HG03139 (cell line): Measurements from ENCODE around the gene STX1A.
"Not testable (repeated sequence)": the region's sequence is repeated elsewhere in the genome, so short reads cannot be mapped to it uniquely, and the experiment has no call there.

Source experiments
- ATAC-seq: cut with Tn5 transposase; IDR thresholded peaks from one replicate; pipeline ENCODE4 v1.9.1; 2021; ENCODE audit not compliant: unreplicated experiment

Gene STX1A

DNA sequence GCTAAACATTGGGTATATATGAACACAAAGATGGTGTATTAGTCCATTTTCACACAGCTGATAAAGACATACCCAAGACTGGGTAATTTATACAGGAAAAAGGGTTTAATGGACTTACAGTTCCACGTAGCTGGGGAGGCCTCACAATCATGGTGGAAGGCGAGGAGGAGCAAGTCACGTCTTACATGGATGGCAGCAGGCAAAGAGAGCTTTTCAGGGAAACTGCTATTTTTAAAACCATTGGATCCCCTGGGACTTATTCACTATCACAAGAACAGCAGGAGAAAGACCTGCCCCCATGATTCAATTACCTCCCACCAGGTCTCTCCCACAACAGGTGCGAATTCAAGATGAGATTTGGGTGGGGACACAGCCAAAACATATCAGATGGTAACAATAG, 64.2 kb downstream of the STX1A start:
- ATAC-seq, result not testable (repeated sequence)

GRCh38 chr7:73652541-73652949, 66.9 kb downstream of the STX1A start:
- no peak for ATAC-seq

DNA sequence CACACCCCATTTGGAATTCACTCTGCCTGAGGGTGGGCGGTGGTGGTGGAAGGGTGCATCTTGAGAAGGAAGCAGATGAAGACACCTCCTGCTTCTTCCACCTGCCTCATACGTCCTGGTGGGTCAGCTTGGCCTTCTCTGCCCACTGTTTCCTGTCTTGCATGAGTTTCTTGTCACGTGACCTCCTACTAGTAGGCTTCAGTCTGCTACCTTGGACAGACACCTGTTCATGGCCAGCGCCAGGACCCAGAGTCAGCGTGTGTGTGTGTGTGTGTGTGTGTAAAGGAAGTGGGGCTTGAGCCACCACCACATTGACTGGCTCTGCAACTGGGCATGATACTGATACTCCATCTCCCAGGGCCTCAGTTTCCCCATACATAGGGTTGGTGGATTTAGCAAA, 68.9 kb downstream of the STX1A start:
- no peak for ATAC-seq

DNA sequence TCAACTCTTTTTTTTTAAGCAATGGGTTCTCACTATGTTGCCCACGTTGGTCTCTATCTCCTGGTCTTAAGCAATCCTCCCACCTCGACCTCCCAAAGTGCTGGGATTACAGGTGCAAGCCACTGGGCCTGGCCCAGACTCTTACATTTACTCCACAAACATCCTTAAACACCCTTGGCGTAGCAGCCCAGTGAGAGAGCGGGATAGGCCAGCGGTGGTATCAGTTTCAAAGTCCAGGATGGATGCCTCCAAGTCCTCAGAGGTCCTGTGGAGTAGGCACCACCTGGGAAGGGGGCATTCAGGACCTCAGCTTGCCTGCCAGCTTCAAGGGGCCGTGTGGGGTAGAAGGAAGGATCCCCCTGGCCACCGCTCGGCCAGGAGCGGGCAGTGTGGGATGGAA, 69.9 kb downstream of the STX1A start:
- ATAC-seq, result no peak
